Ascending aorta (tissue), 2 donors: ENCODE results near the gene PEDS1. TPM values are rescaled to one million over a fixed set of nuclear protein-coding genes. Genes with fewer than 3 reads are reported as not detected.

Experiments used
- DNase-seq, 2 donors: peaks; one replicate each; pipeline ENCODE4 v3.0.0-alpha.2; 2019; ENCODE audit warnings: low spot score in 2 of 2
- H3K27ac ChIP-seq, 2 donors: fragments of 200-600 bp; sonication (generic); one replicate each; pipeline ENCODE4 v1.5.1; 2016 to 2017; ENCODE audit warnings: mild to moderate bottlenecking in 1 of 2
- H3K27me3 ChIP-seq: fragments of 200-600 bp; sonication (generic); one replicate; pipeline ENCODE4 v1.5.1; 2017
- H3K36me3 ChIP-seq, 2 donors: fragments of 200-600 bp; sonication (generic); one replicate each; pipeline ENCODE4 v1.5.1; 2016
- H3K4me1 ChIP-seq, 2 donors: fragments of 200-600 bp; sonication (generic); one replicate each; pipeline ENCODE4 v1.5.1; 2016 to 2017; ENCODE audit warnings: mild to moderate bottlenecking in 1 of 2
- H3K4me3 ChIP-seq, 2 donors: fragments of 200-600 bp; sonication (generic); one replicate each; pipeline ENCODE4 v1.5.1; 2016 to 2017; ENCODE audit warnings: mild to moderate bottlenecking in 1 of 2
- H3K9me3 ChIP-seq, 2 donors: fragments of 200-600 bp; sonication (generic); one replicate each; pipeline ENCODE4 v1.5.1; 2016
- CTCF ChIP-seq, 3 experiments: fragments of 200-600 bp in 2 of 3; fragments of 450-650 bp in 1 of 3; sonication (generic) in 2 of 3; IDR thresholded peaks; one replicate each; pipeline ENCODE4 v1.5.1; 2016 to 2019; ENCODE audit warnings: antibody characterized with exemption in 3 of 3, mild to moderate bottlenecking in 1 of 3, moderate library complexity in 1 of 3
- intact Hi-C: fragments of 100-400 bp; cut with DNase I; formaldehyde crosslinking; loops from one replicate; pipeline ENCODE4 v1.15.1; 2023
- total RNA-seq: library from RNA; depleted of rRNA; stranded (reverse); fragments of >200 nt; gene quantifications from one replicate; pipeline ENCODE4 v1.1.0, GENCODE V29; 2016

The PEDS1 gene
- total RNA-seq, 1 donor from 2014 or later = 23.9 TPM

- intact Hi-C loops = no loop called here
- peaks cover 12 to 13% of the 10 kb centered on the region in 2 donors for H3K36me3 ChIP-seq
- H3K4me1 ChIP-seq = peaks cover 10 to 31% of the 10 kb centered on the region in 2 donors
These were observed 2.3 kb downstream of the PEDS1 start for GRCh38 chr20:50151034-50151743.

GRCh38 chr20:50149481-50150254, 3.9 kb downstream of the PEDS1 start:
- DNase-seq = no peak
- no peak overlapping the region for H3K4me3 ChIP-seq
- H3K27ac ChIP-seq = peak overlapping the region in 1 of 2 donors; percentile 24
- H3K9me3 ChIP-seq = no peaks in the 10 kb centered on the region
- no peaks in the 10 kb centered on the region for H3K27me3 ChIP-seq
- peaks cover 12 to 13% of the 10 kb centered on the region in 2 donors for H3K36me3 ChIP-seq
- H3K4me1 ChIP-seq = peaks cover 10 to 36% of the 10 kb centered on the region in 2 donors
- no peak for TF ChIP-seq CTCF (IDR thresholded peaks at IDR 0.05)
- intact Hi-C loops = no loop called here

More at GRCh38 chr20:50151034-50151743, 2.3 kb downstream of the PEDS1 start:
- DNase-seq = no peak
- Histone ChIP-seq H3K4me3 (peak overlapping the region; percentile 10 to 84), H3K27ac (peak overlapping the region; percentile 20 to 76), H3K9me3 (no peaks in the 10 kb centered on the region), H3K27me3 (no peaks in the 10 kb centered on the region)
- no peak for TF ChIP-seq CTCF (IDR thresholded peaks at IDR 0.05)

GRCh38 chr20:50146732-50147662, 6.5 kb downstream of the PEDS1 start:
- Histone ChIP-seq H3K4me1 (peaks cover 7 to 23% of the 10 kb centered on the region in 2 donors), H3K27ac (peak overlapping the region; percentile 47 to 65), H3K4me3 (no peak overlapping the region), H3K36me3 (peaks cover 23 to 27% of the 10 kb centered on the region in 2 donors), H3K9me3 (no peaks in the 10 kb centered on the region), H3K27me3 (no peaks in the 10 kb centered on the region)
- no peak for TF ChIP-seq CTCF (IDR thresholded peaks at IDR 0.05)
- DNase-seq = peak in 1 of 2 donors; percentile 31
- intact Hi-C loops = no loop called here

GRCh38 chr20:50146214-50146613, 7.3 kb downstream of the PEDS1 start:
- H3K4me1 ChIP-seq = peaks cover 6 to 20% of the 10 kb centered on the region in 2 donors
- peaks cover 29 to 30% of the 10 kb centered on the region in 2 donors for H3K36me3 ChIP-seq
- DNase-seq = no peak
- H3K4me3 ChIP-seq = no peak overlapping the region
- no peaks in the 10 kb centered on the region for H3K27me3 ChIP-seq
- intact Hi-C loops = no loop called here
- H3K9me3 ChIP-seq = no peaks in the 10 kb centered on the region
- H3K27ac ChIP-seq = peak overlapping the region; percentile 47 to 65
- no peak for TF ChIP-seq CTCF (IDR thresholded peaks at IDR 0.05)

- intact Hi-C loops = no loop called here
- H3K27ac ChIP-seq = peak overlapping the region in 1 of 2 donors; percentile 64
- TF ChIP-seq CTCF (IDR thresholded peaks at IDR 0.05) = no peak
- no peaks in the 10 kb centered on the region for H3K27me3 ChIP-seq
- DNase-seq = no peak
- no peaks in the 10 kb centered on the region for H3K9me3 ChIP-seq
- H3K36me3 ChIP-seq = peaks cover 27 to 29% of the 10 kb centered on the region in 2 donors
- no peak overlapping the region for H3K4me3 ChIP-seq
- peaks cover 6 to 20% of the 10 kb centered on the region in 2 donors for H3K4me1 ChIP-seq
These were observed 8.0 kb downstream of the PEDS1 start for GRCh38 chr20:50145566-50145965.
